Measurements from ENCODE around the gene AUH.
A peak's percentile ranks its signal among the peaks of the same experiment; 100 is the strongest.

AUH gene

GRCh38 chr9:91164724-91165520 is 196.8 kb downstream of the AUH start:
- DNase-seq (ENCODE audit: low spot score): peak; percentile 68
